Measurements from ENCODE around the gene PRDM8. TPM values are rescaled to one million over a fixed set of nuclear protein-coding genes. Genes with fewer than 3 reads are reported as not detected.
"Not testable (repeated sequence)": the region's sequence is repeated elsewhere in the genome, so short reads cannot be mapped to it uniquely, and the experiment has no call there.

PRDM8 gene
- total and polyA plus RNA-seq, 5 experiments from 2014 or later: 0.55 to 11.5 (median 1.8) TPM

GRCh38 chr4:80237992-80238391, 40.7 kb downstream of the PRDM8 start:
- Mint-ChIP-seq H3K36me3 (no peaks in the 10 kb centered on the region), H3K4me1 (no peaks in the 10 kb centered on the region), H3K27me3 (peaks cover 5 to 11% (median 8%) of the 10 kb centered on the region in 5 donors), H3K9me3 (no peaks in the 10 kb centered on the region), H3K4me3 (no peak overlapping the region), H3K27ac (no peak overlapping the region)
- DNase-seq: no peak
- no peak for ATAC-seq
- POLR2A ChIA-PET: no interaction called here

GRCh38 chr4:80239480-80240150, 42.3 kb downstream of the PRDM8 start:
- H3K36me3 Mint-ChIP-seq: no peaks in the 10 kb centered on the region
- DNase-seq (no peak), ATAC-seq (no peak)
- H3K9me3 Mint-ChIP-seq: no peaks in the 10 kb centered on the region
- peaks cover 10 to 22% (median 13%) of the 10 kb centered on the region in 5 donors for H3K27me3 Mint-ChIP-seq
- H3K27ac Mint-ChIP-seq: no peak overlapping the region
- POLR2A ChIA-PET: no interaction called here
- H3K4me3 Mint-ChIP-seq: no peak overlapping the region
- H3K4me1 Mint-ChIP-seq: no peaks in the 10 kb centered on the region

GRCh38 chr4:80240976-80241375, 43.7 kb downstream of the PRDM8 start:
- Mint-ChIP-seq H3K4me3 (no peak overlapping the region), H3K27ac (no peak overlapping the region), H3K4me1 (no peaks in the 10 kb centered on the region), H3K9me3 (no peaks in the 10 kb centered on the region), H3K27me3 (peaks cover 8 to 20% (median 12%) of the 10 kb centered on the region in 5 donors), H3K36me3 (no peaks in the 10 kb centered on the region)
- no peak for DNase-seq
- POLR2A ChIA-PET: no interaction called here
- no peak for ATAC-seq

GRCh38 chr4:80243274-80244018, 46.1 kb downstream of the PRDM8 start:
- Mint-ChIP-seq H3K9me3 (no peaks in the 10 kb centered on the region), H3K27ac (no peak overlapping the region), H3K36me3 (no peaks in the 10 kb centered on the region), H3K4me3 (no peak overlapping the region), H3K4me1 (no peaks in the 10 kb centered on the region), H3K27me3 (peaks cover 8 to 34% (median 11%) of the 10 kb centered on the region in 5 donors)
- no peak for DNase-seq
- POLR2A ChIA-PET: no interaction called here
- ATAC-seq: no peak

- POLR2A ChIA-PET, H3K9me3 Mint-ChIP-seq, DNase-seq, ATAC-seq, H3K36me3 Mint-ChIP-seq, H3K27ac Mint-ChIP-seq, H3K4me1 Mint-ChIP-seq, H3K4me3 Mint-ChIP-seq: not testable (repeated sequence)
- peaks cover 8 to 34% (median 12%) of the 10 kb centered on the region in 5 donors for H3K27me3 Mint-ChIP-seq
Observed at GRCh38 chr4:80247484-80247883, 50.2 kb downstream of the PRDM8 start.

- no peaks in the 10 kb centered on the region for H3K9me3 Mint-ChIP-seq
- peaks cover 4 to 26% (median 9%) of the 10 kb centered on the region in 5 donors for H3K27me3 Mint-ChIP-seq
- H3K27ac Mint-ChIP-seq: no peak overlapping the region
- no peak overlapping the region for H3K4me3 Mint-ChIP-seq
- no peaks in the 10 kb centered on the region for H3K36me3 Mint-ChIP-seq
- POLR2A ChIA-PET: no interaction called here
- no peak for ATAC-seq
- H3K4me1 Mint-ChIP-seq: no peaks in the 10 kb centered on the region
- DNase-seq: no peak
Observed at GRCh38 chr4:80249144-80249543, 51.8 kb downstream of the PRDM8 start.

GRCh38 chr4:80252427-80252826, 55.1 kb downstream of the PRDM8 start:
- H3K4me3 Mint-ChIP-seq: no peak overlapping the region
- ATAC-seq (no peak), DNase-seq (no peak)
- H3K4me1 Mint-ChIP-seq: no peaks in the 10 kb centered on the region
- POLR2A ChIA-PET: no interaction called here
- H3K27ac Mint-ChIP-seq: no peak overlapping the region
- H3K36me3 Mint-ChIP-seq: no peaks in the 10 kb centered on the region
- H3K27me3 Mint-ChIP-seq: peaks cover 9 to 27% (median 13%) of the 10 kb centered on the region in 5 donors
- peaks cover 0 to 2% (median 0%) of the 10 kb centered on the region in 9 donors for H3K9me3 Mint-ChIP-seq

GRCh38 chr4:80252953-80253352, 55.6 kb downstream of the PRDM8 start:
- Mint-ChIP-seq H3K27ac (no peak overlapping the region), H3K9me3 (peaks cover 0 to 2% (median 0%) of the 10 kb centered on the region in 9 donors), H3K4me3 (no peak overlapping the region), H3K36me3 (no peaks in the 10 kb centered on the region), H3K4me1 (no peaks in the 10 kb centered on the region), H3K27me3 (peaks cover 9 to 27% (median 16%) of the 10 kb centered on the region in 5 donors)
- POLR2A ChIA-PET: no interaction called here
- no peak for ATAC-seq
- no peak for DNase-seq

- Mint-ChIP-seq H3K36me3 (no peaks in the 10 kb centered on the region), H3K27me3 (peaks cover 9 to 32% (median 18%) of the 10 kb centered on the region in 5 donors), H3K4me1 (no peaks in the 10 kb centered on the region), H3K9me3 (peaks cover 0 to 2% (median 0%) of the 10 kb centered on the region in 9 donors), H3K27ac (no peak overlapping the region), H3K4me3 (no peak overlapping the region)
- ATAC-seq (no peak), DNase-seq (no peak)
- POLR2A ChIA-PET: no interaction called here
Observed at GRCh38 chr4:80253510-80253909, 56.2 kb downstream of the PRDM8 start.

Other genes starting within 250 kb of the PRDM8 start
- 10 to 100 TPM; 19.3 to 21.9 TPM for gene ANTXR2, start 124.3 kb upstream of the PRDM8 start, total RNA-seq
- 10 to 100 TPM; 11.4 to 22.1 (median 11.5) TPM for gene ANTXR2, start 124.3 kb upstream of the PRDM8 start, polyA plus RNA-seq
- gene FGF5, start 69.2 kb downstream of the PRDM8 start, total RNA-seq: not detected
- gene FGF5, start 69.2 kb downstream of the PRDM8 start, polyA plus RNA-seq: not detected
- not detected for gene CFAP299, start 138.2 kb downstream of the PRDM8 start, total RNA-seq
- gene CFAP299, start 138.2 kb downstream of the PRDM8 start, polyA plus RNA-seq: under 1 TPM in 2 of 3 donors, not detected in 1; 0.37 to 0.74 TPM